GM19043 (cell line): Measurements from ENCODE around the gene RFC1.

Source experiments
- ATAC-seq: cut with Tn5 transposase; IDR thresholded peaks from one replicate; pipeline ENCODE4 v1.9.1; 2021; ENCODE audit warnings: low read depth; ENCODE audit not compliant: unreplicated experiment

The RFC1 gene

GRCh38 chr4:39259571-39260330, 106.4 kb downstream of the RFC1 start:
- ATAC-seq: no peak

GRCh38 chr4:39256436-39256835, 109.7 kb downstream of the RFC1 start:
- ATAC-seq: no peak

DNA sequence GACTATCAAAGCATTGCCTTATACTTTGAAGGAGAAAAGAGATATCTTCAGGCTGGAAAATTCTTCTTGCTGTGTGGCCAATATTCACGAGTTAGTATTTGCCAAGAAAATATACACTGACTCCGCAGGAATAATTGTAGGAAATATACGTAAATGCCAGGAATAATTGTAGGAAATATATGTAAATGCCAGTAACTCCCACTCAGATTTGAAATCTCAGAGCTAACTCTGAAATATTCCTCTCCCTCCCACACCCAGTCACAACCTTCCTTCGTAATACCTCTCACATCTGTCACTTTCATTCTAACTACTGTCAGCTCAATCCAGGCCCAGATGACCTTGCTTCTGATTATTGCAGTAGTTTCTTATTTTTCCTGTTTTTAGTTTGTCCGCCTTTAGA, 110.3 kb downstream of the RFC1 start:
- ATAC-seq: no peak

GRCh38 chr4:39255266-39255665, 110.9 kb downstream of the RFC1 start:
- no peak for ATAC-seq

DNA sequence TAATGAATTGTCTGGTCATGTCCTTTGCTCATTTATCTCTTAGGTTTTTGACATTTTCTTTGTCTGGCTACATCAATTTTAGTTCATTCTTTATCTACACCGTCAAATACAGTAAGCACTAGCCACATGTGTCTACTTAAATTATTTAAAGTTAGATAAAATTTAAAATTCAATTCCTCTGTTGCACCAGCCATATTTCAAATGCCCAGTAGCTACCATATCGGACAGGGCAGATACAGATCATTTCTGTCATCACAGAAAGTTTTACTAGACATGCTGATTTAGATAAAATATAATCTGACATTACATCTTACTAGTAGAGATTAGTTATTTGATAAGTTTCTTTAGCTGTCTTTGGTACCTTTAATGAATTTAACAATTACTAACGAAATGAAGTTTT, 122.7 kb downstream of the RFC1 start:
- ATAC-seq: no peak
